Epithelial cell of proximal tubule (primary cell): Measurements from ENCODE around the gene SPANXN3. TPM values are rescaled to one million over a fixed set of nuclear protein-coding genes. Genes with fewer than 3 reads are reported as not detected.
"Not testable (repeated sequence)": the region's sequence is repeated elsewhere in the genome, so short reads cannot be mapped to it uniquely, and the experiment has no call there.

Source experiments
- DNase-seq: peaks from one replicate; pipeline ENCODE4 v3.0.0-alpha.2; 2011; ENCODE audit warnings: low read depth
- H3K4me3 ChIP-seq: 2 replicates; pipeline ENCODE4 v1.5.1; 2011; ENCODE audit warnings: low read depth, mild to moderate bottlenecking, low read length
- CTCF ChIP-seq: conservative IDR thresholded peaks from 2 replicates; pipeline ENCODE4 v1.5.1; 2012; ENCODE audit warnings: low read depth, mild to moderate bottlenecking, low read length
- total RNA-seq: library from RNA; depleted of rRNA; stranded (reverse); fragments of >200 nt; gene quantifications from 2 replicates; pipeline ENCODE4 v1.2.3, GENCODE V29; 2015

The SPANXN3 gene
- total RNA-seq, result not detected in 2 replicates

GRCh38 chrX:143517375-143517774 lies at the start of gene SPANXN3:
SPANXN3 (minus strand) TSS chrX:143517475; CDS start chrX:143517391, 84 bp downstream.
- H3K4me3 ChIP-seq, DNase-seq: not testable (repeated sequence)

GRCh38 chrX:143536176-143536575 lies 18.9 kb upstream of the SPANXN3 start:
- no peak overlapping the region for H3K4me3 ChIP-seq
- DNase-seq, result no peak
- TF ChIP-seq CTCF, result no peak

- H3K4me3 ChIP-seq, DNase-seq: not testable (repeated sequence)
Observed at GRCh38 chrX:143502196-143502595, 15.1 kb downstream of the SPANXN3 start.

- TF ChIP-seq CTCF, result no peak
Observed at GRCh38 chrX:143500751-143501150, 16.5 kb downstream of the SPANXN3 start.

GRCh38 chrX:143486105-143486504 lies 31.2 kb downstream of the SPANXN3 start:
- H3K4me3 ChIP-seq, result no peak overlapping the region
- TF ChIP-seq CTCF, result no peak
- no peak for DNase-seq

More at GRCh38 chrX:143500751-143501150, 16.5 kb downstream of the SPANXN3 start:
- DNase-seq, result no peak
- H3K4me3 ChIP-seq, result no peak overlapping the region

- no peak for DNase-seq
- no peak overlapping the region for H3K4me3 ChIP-seq
- TF ChIP-seq CTCF, result no peak
Observed at GRCh38 chrX:143476751-143477150, 40.5 kb downstream of the SPANXN3 start.

- TF ChIP-seq CTCF, result no peak
- no peak overlapping the region for H3K4me3 ChIP-seq
- DNase-seq, result peak; percentile 75
Observed at GRCh38 chrX:143472347-143472938, 44.8 kb downstream of the SPANXN3 start.

GRCh38 chrX:143466130-143466529 lies 51.1 kb downstream of the SPANXN3 start:
- TF ChIP-seq CTCF, result no peak
- H3K4me3 ChIP-seq, result no peak overlapping the region
- no peak for DNase-seq
